NCI-H128 (cell line): ENCODE results near the gene PRIMA1.

Experiments used
- DNase-seq: peaks from one replicate; lab custom pipeline; 2025; ENCODE audit not compliant: unreplicated experiment; lab: John Stamatoyannopoulos, UW

Gene PRIMA1

GRCh38 chr14:93713726-93714405, 74.4 kb downstream of the PRIMA1 start:
- no peak for DNase-seq

GRCh38 chr14:93712838-93713724, 75.2 kb downstream of the PRIMA1 start:
- DNase-seq = peak; percentile 25

GRCh38 chr14:93712079-93712837, 76.0 kb downstream of the PRIMA1 start:
- DNase-seq = no peak

- DNase-seq = no peak
Measured at GRCh38 chr14:93709249-93709648, 79.0 kb downstream of the PRIMA1 start.

- no peak for DNase-seq
Measured at GRCh38 chr14:93708800-93709199, 79.5 kb downstream of the PRIMA1 start.

- no peak for DNase-seq
Measured at GRCh38 chr14:93708311-93708734, 80.0 kb downstream of the PRIMA1 start.

- no peak for DNase-seq
Measured at GRCh38 chr14:93707475-93707874, 80.8 kb downstream of the PRIMA1 start.

GRCh38 chr14:93706360-93706955, 81.8 kb downstream of the PRIMA1 start:
- DNase-seq = no peak

GRCh38 chr14:93705513-93706156, 82.7 kb downstream of the PRIMA1 start:
- no peak for DNase-seq

GRCh38 chr14:93703941-93704340, 84.3 kb downstream of the PRIMA1 start:
- no peak for DNase-seq

- no peak for DNase-seq
Measured at GRCh38 chr14:93702946-93703345, 85.3 kb downstream of the PRIMA1 start.

- no peak for DNase-seq
Measured at GRCh38 chr14:93701562-93701961, 86.7 kb downstream of the PRIMA1 start.

- DNase-seq = no peak
Measured at GRCh38 chr14:93700928-93701327, 87.4 kb downstream of the PRIMA1 start.

GRCh38 chr14:93693914-93694313, 94.4 kb downstream of the PRIMA1 start:
- no peak for DNase-seq

GRCh38 chr14:93691042-93691780, 97.1 kb downstream of the PRIMA1 start:
- no peak for DNase-seq

- no peak for DNase-seq
Measured at GRCh38 chr14:93690146-93690545, 98.1 kb downstream of the PRIMA1 start.

GRCh38 chr14:93688820-93689219, 99.5 kb downstream of the PRIMA1 start:
- DNase-seq = no peak

GRCh38 chr14:93688239-93688666, 100.0 kb downstream of the PRIMA1 start:
- no peak for DNase-seq

GRCh38 chr14:93686268-93686667, 102.0 kb downstream of the PRIMA1 start:
- DNase-seq = no peak
